DMS53 treated with DMSO at 0.1 percent for 48 hours (cell line): ENCODE data around the gene TAC3.
A peak's percentile ranks its signal among the peaks of the same experiment; 100 is the strongest.
"Not testable (repeated sequence)": the region's sequence is repeated elsewhere in the genome, so short reads cannot be mapped to it uniquely, and the experiment has no call there.

ENCODE experiments used
- DNase-seq: peaks from one replicate; lab custom pipeline; 2025; ENCODE audit not compliant: unreplicated experiment; lab: John Stamatoyannopoulos, UW

TAC3 gene

GRCh38 chr12:56987011-56987410, 29.3 kb downstream of the TAC3 start:
- DNase-seq, result no peak

- DNase-seq, result peak; percentile 97
Observed at GRCh38 chr12:56985714-56986113, 30.6 kb downstream of the TAC3 start.

GRCh38 chr12:56983386-56983785, 32.9 kb downstream of the TAC3 start:
- DNase-seq, result no peak

GRCh38 chr12:56982578-56983236, 33.6 kb downstream of the TAC3 start:
- not testable (repeated sequence) for DNase-seq

GRCh38 chr12:56980941-56981530, 35.3 kb downstream of the TAC3 start:
- no peak for DNase-seq

GRCh38 chr12:56980268-56980667, 36.1 kb downstream of the TAC3 start:
- no peak for DNase-seq

- DNase-seq, result no peak
Observed at GRCh38 chr12:56979628-56980027, 36.7 kb downstream of the TAC3 start.

GRCh38 chr12:56978397-56979138, 37.8 kb downstream of the TAC3 start:
- no peak for DNase-seq

- not testable (repeated sequence) for DNase-seq
Observed at GRCh38 chr12:56977361-56977760, 39.0 kb downstream of the TAC3 start.

- DNase-seq, result not testable (repeated sequence)
Observed at GRCh38 chr12:56974224-56974623, 42.1 kb downstream of the TAC3 start.

GRCh38 chr12:56968910-56969309, 47.4 kb downstream of the TAC3 start:
- not testable (repeated sequence) for DNase-seq

GRCh38 chr12:56965997-56966642, 50.2 kb downstream of the TAC3 start:
- DNase-seq, result peak; percentile 38

- not testable (repeated sequence) for DNase-seq
Observed at GRCh38 chr12:56965124-56965523, 51.2 kb downstream of the TAC3 start.

- not testable (repeated sequence) for DNase-seq
Observed at GRCh38 chr12:56963557-56963956, 52.8 kb downstream of the TAC3 start.

- DNase-seq, result not testable (repeated sequence)
Observed at GRCh38 chr12:56962247-56962646, 54.1 kb downstream of the TAC3 start.
